ENCODE results near the gene STARD13.

The STARD13 gene

DNA sequence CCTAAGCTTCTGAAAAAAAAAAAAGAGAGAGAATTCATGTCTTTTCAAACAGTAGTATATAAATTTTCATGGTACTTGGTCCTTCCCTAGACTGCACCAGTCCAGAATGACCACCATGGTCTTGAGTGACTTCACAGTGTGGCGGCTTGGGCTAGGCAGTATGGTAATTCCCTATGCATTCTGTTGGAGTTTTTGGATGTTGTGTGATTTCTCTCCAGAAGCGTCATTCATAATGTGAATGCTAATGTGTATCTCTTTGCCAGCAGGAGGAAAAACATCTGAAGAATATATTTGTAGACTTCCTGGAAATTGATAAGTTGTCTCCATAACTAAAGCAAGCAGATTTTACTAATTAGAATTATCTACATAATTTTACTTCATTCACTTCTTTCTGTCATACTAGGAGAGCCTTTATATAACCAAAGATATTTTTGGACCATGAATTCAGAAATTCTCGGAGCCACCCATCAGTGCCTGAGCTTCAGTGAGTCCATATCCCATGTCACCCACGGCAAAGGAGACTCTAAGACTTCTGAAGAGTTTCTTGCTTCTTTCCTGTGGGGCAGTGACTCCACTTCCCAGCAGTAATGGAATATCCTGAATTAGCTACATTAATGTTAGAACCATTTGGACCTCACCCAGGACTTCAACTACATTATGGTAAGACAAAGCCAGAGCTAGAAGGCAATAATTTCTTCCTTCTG lies 8.4 kb downstream of the STARD13 start:
- Histone ChIP-seq H3K18ac (ENCODE audit: low read depth in 1 of 2, low read length in 2 of 2) (peak overlapping the region in 1 of 2 experiments; percentile 28), H3K79me1 (replicated peaks; ENCODE audit: low read length, poor library complexity, severe bottlenecking) (peaks cover 3% of the 10 kb centered on the region), H3K4me2 (ENCODE audit: low read length, poor library complexity, severe bottlenecking) (no peak overlapping the region), H3K9me3 (ENCODE audit: control insufficient read depth, low read length) (no peaks in the 10 kb centered on the region), H2AK5ac (ENCODE audit: low read length, severe bottlenecking) (peak overlapping the region; percentile 85), H3K4me3 (ENCODE audit: insufficient read depth in 1 of 2, low read depth in 1 of 2, low read length in 2 of 2) (peak overlapping the region in 1 of 2 experiments; percentile 5), H3K14ac (ENCODE audit: low read length in 2 of 2) (no peak overlapping the region), H4K8ac (ENCODE audit: low read length) (no peak overlapping the region), H3K27ac (ENCODE audit: low read length, poor library complexity, severe bottlenecking) (peak overlapping the region; percentile 66), H3K9ac (ENCODE audit: low read length) (peak overlapping the region; percentile 14), H2BK15ac (ENCODE audit: low read depth, poor library complexity, severe bottlenecking) (no peak overlapping the region), H3K23ac (ENCODE audit: low read length in 2 of 2) (no peak overlapping the region), H3K36me3 (ENCODE audit: control insufficient read depth in 1 of 2, insufficient read depth in 2 of 2, low read depth in 1 of 2, low read length in 2 of 2) (peaks cover 0 to 3% of the 10 kb centered on the region in 2 experiments), H2BK120ac (ENCODE audit: low read depth, low read length) (no peak overlapping the region), H2BK12ac (ENCODE audit: low read length in 2 of 2) (no peak overlapping the region), H2AFZ (ENCODE audit: low read depth, low read length) (no peak overlapping the region), H3K4me1 (ENCODE audit: control insufficient read depth, insufficient read depth, low read depth, low read length) (peaks cover 5% of the 10 kb centered on the region), H2BK5ac (ENCODE audit: low read depth, low read length, poor library complexity, severe bottlenecking) (no peak overlapping the region), H3K4ac (ENCODE audit: low read depth in 1 of 2, low read length in 2 of 2) (no peak overlapping the region), H4K91ac (ENCODE audit: low read length) (no peak overlapping the region), H3K27me3 (ENCODE audit: control insufficient read depth in 1 of 2, insufficient read depth in 1 of 2, low read length in 2 of 2) (no peaks in the 10 kb centered on the region)
- 95% methylated on average over 3 of the region's 4 CpGs for WGBS
- no peak for DNase-seq

DNA sequence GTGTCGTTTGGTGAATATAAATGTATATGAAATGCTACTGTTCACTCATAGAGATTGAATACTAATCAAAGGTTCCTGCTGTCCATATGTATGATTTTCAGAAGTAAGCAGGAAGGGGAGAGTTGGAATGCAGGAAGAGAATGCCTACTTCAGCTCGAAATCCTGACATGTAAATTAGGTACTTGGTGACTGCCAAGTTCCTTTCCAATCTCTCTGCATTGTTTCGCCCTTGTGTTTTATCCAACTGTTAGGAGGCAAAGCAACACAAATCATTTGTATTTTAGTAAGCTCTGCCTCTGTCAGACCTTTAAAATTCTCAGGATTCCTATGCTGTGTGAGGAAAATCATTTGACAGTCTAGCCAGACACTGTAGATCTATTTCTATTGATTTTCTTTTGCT lies 9.0 kb downstream of the STARD13 start:
- H3K79me1 ChIP-seq (replicated peaks; ENCODE audit: low read length, poor library complexity, severe bottlenecking), result peaks cover 3% of the 10 kb centered on the region
- no peak overlapping the region for H2AK5ac ChIP-seq (ENCODE audit: low read length, severe bottlenecking)
- peaks cover 6% of the 10 kb centered on the region for H3K4me1 ChIP-seq (ENCODE audit: control insufficient read depth, insufficient read depth, low read depth, low read length)
- H2BK5ac ChIP-seq (ENCODE audit: low read depth, low read length, poor library complexity, severe bottlenecking), result no peak overlapping the region
- no peak overlapping the region for H2BK120ac ChIP-seq (ENCODE audit: low read depth, low read length)
- no peaks in the 10 kb centered on the region for H3K9me3 ChIP-seq (ENCODE audit: control insufficient read depth, low read length)
- H3K18ac ChIP-seq (ENCODE audit: low read depth in 1 of 2, low read length in 2 of 2), result no peak overlapping the region
- peak overlapping the region; percentile 41 for H3K27ac ChIP-seq (ENCODE audit: low read length, poor library complexity, severe bottlenecking)
- H3K4me2 ChIP-seq (ENCODE audit: low read length, poor library complexity, severe bottlenecking), result no peak overlapping the region
- no peak overlapping the region for H4K91ac ChIP-seq (ENCODE audit: low read length)
- H2AFZ ChIP-seq (ENCODE audit: low read depth, low read length), result no peak overlapping the region
- H3K9ac ChIP-seq (ENCODE audit: low read length), result no peak overlapping the region
- H4K8ac ChIP-seq (ENCODE audit: low read length), result no peak overlapping the region
- no peak overlapping the region for H3K4me3 ChIP-seq (ENCODE audit: insufficient read depth in 1 of 2, low read depth in 1 of 2, low read length in 2 of 2)
- no peak overlapping the region for H3K14ac ChIP-seq (ENCODE audit: low read length in 2 of 2)
- H2BK12ac ChIP-seq (ENCODE audit: low read length in 2 of 2), result no peak overlapping the region
- no peak for DNase-seq
- H3K4ac ChIP-seq (ENCODE audit: low read depth in 1 of 2, low read length in 2 of 2), result no peak overlapping the region
- H3K36me3 ChIP-seq (ENCODE audit: control insufficient read depth in 1 of 2, insufficient read depth in 2 of 2, low read depth in 1 of 2, low read length in 2 of 2), result peaks cover 0 to 3% of the 10 kb centered on the region in 2 experiments
- H3K27me3 ChIP-seq (ENCODE audit: control insufficient read depth in 1 of 2, insufficient read depth in 1 of 2, low read length in 2 of 2), result no peaks in the 10 kb centered on the region
- no peak overlapping the region for H3K23ac ChIP-seq (ENCODE audit: low read length in 2 of 2)
- 57% methylated on average over 2 of the region's 3 CpGs for WGBS
- H2BK15ac ChIP-seq (ENCODE audit: low read depth, poor library complexity, severe bottlenecking), result no peak overlapping the region

DNA sequence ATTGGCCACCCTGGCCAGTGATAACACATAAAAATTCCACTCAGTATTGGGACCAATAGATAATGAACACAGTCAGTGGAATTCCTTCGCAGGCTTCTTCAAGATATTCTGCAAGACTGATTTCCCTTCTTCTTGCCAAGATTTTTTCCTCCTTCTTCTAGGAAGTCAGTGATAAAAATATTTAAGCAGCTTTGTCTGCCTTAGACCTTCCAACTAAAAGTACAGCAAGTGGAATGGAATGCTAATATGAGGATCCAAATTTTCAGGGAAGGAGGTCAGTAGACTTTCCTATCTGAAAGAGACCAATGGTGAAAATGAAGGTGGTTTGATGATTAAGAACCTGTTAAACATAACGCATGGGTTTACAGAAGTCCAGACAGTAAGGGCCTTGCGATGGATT lies 9.6 kb downstream of the STARD13 start:
- no peaks in the 10 kb centered on the region for H3K9me3 ChIP-seq (ENCODE audit: control insufficient read depth, low read length)
- H3K23ac ChIP-seq (ENCODE audit: low read length in 2 of 2), result no peak overlapping the region
- H4K8ac ChIP-seq (ENCODE audit: low read length), result no peak overlapping the region
- peak overlapping the region; percentile 34 for H4K91ac ChIP-seq (ENCODE audit: low read length)
- H2BK12ac ChIP-seq (ENCODE audit: low read length in 2 of 2), result no peak overlapping the region
- H3K27ac ChIP-seq (ENCODE audit: low read length, poor library complexity, severe bottlenecking), result peak overlapping the region; percentile 46
- H2BK120ac ChIP-seq (ENCODE audit: low read depth, low read length), result no peak overlapping the region
- H3K14ac ChIP-seq (ENCODE audit: low read length in 2 of 2), result no peak overlapping the region
- no peak overlapping the region for H2AFZ ChIP-seq (ENCODE audit: low read depth, low read length)
- DNase-seq, result no peak
- no peak overlapping the region for H3K4ac ChIP-seq (ENCODE audit: low read depth in 1 of 2, low read length in 2 of 2)
- no peak overlapping the region for H2AK5ac ChIP-seq (ENCODE audit: low read length, severe bottlenecking)
- H3K4me2 ChIP-seq (ENCODE audit: low read length, poor library complexity, severe bottlenecking), result no peak overlapping the region
- no peak overlapping the region for H3K4me3 ChIP-seq (ENCODE audit: insufficient read depth in 1 of 2, low read depth in 1 of 2, low read length in 2 of 2)
- H3K27me3 ChIP-seq (ENCODE audit: control insufficient read depth in 1 of 2, insufficient read depth in 1 of 2, low read length in 2 of 2), result no peaks in the 10 kb centered on the region
- H2BK5ac ChIP-seq (ENCODE audit: low read depth, low read length, poor library complexity, severe bottlenecking), result no peak overlapping the region
- peaks cover 8% of the 10 kb centered on the region for H3K79me1 ChIP-seq (replicated peaks; ENCODE audit: low read length, poor library complexity, severe bottlenecking)
- peaks cover 0 to 3% of the 10 kb centered on the region in 2 experiments for H3K36me3 ChIP-seq (ENCODE audit: control insufficient read depth in 1 of 2, insufficient read depth in 2 of 2, low read depth in 1 of 2, low read length in 2 of 2)
- H3K9ac ChIP-seq (ENCODE audit: low read length), result no peak overlapping the region
- H3K4me1 ChIP-seq (ENCODE audit: control insufficient read depth, insufficient read depth, low read depth, low read length), result peaks cover 10% of the 10 kb centered on the region
- 81% methylated on average over 2 of the region's 3 CpGs for WGBS
- H3K18ac ChIP-seq (ENCODE audit: low read depth in 1 of 2, low read length in 2 of 2), result no peak overlapping the region
- no peak overlapping the region for H2BK15ac ChIP-seq (ENCODE audit: low read depth, poor library complexity, severe bottlenecking)

DNA sequence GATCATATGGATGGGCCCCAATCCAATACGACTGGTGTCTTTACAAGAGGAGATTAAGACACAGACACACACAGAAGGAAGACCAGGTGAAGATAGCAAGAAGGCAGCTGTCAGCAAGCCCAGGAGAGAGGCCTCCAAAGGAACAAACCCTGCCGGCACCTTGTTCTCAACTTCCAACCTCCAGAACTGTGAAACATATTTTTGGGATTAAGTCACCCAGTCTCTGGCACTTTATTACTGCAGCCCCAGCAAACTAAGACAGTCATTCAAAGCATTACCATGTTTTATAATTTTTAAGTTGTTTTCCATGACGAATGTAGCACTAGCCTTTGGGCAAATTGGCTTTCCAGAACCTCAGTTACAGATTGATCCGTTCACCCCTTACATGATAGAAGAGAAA lies 11.3 kb downstream of the STARD13 start:
- Histone ChIP-seq H3K4me2 (ENCODE audit: low read length, poor library complexity, severe bottlenecking) (no peak overlapping the region), H2BK15ac (ENCODE audit: low read depth, poor library complexity, severe bottlenecking) (no peak overlapping the region), H3K9me3 (ENCODE audit: control insufficient read depth, low read length) (no peaks in the 10 kb centered on the region), H3K23ac (ENCODE audit: low read length in 2 of 2) (no peak overlapping the region), H2BK120ac (ENCODE audit: low read depth, low read length) (no peak overlapping the region), H3K4me1 (ENCODE audit: control insufficient read depth, insufficient read depth, low read depth, low read length) (peaks cover 6% of the 10 kb centered on the region), H3K27ac (ENCODE audit: low read length, poor library complexity, severe bottlenecking) (peak overlapping the region; percentile 63), H3K4ac (ENCODE audit: low read depth in 1 of 2, low read length in 2 of 2) (no peak overlapping the region), H3K36me3 (ENCODE audit: control insufficient read depth in 1 of 2, insufficient read depth in 2 of 2, low read depth in 1 of 2, low read length in 2 of 2) (peaks cover 0 to 3% of the 10 kb centered on the region in 2 experiments), H3K9ac (ENCODE audit: low read length) (no peak overlapping the region), H2BK5ac (ENCODE audit: low read depth, low read length, poor library complexity, severe bottlenecking) (no peak overlapping the region), H3K14ac (ENCODE audit: low read length in 2 of 2) (no peak overlapping the region), H2AK5ac (ENCODE audit: low read length, severe bottlenecking) (no peak overlapping the region), H4K91ac (ENCODE audit: low read length) (no peak overlapping the region), H2BK12ac (ENCODE audit: low read length in 2 of 2) (no peak overlapping the region), H3K4me3 (ENCODE audit: insufficient read depth in 1 of 2, low read depth in 1 of 2, low read length in 2 of 2) (no peak overlapping the region), H3K79me1 (replicated peaks; ENCODE audit: low read length, poor library complexity, severe bottlenecking) (peaks cover 9% of the 10 kb centered on the region), H4K8ac (ENCODE audit: low read length) (no peak overlapping the region), H2AFZ (ENCODE audit: low read depth, low read length) (no peak overlapping the region), H3K27me3 (ENCODE audit: control insufficient read depth in 1 of 2, insufficient read depth in 1 of 2, low read length in 2 of 2) (no peaks in the 10 kb centered on the region), H3K18ac (ENCODE audit: low read depth in 1 of 2, low read length in 2 of 2) (no peak overlapping the region)
- 71% methylated on average over 4 of the region's 4 CpGs for WGBS
- no peak for DNase-seq
